Measurements from ENCODE around the gene MRPL48.
"Not testable (repeated sequence)": the region's sequence is repeated elsewhere in the genome, so short reads cannot be mapped to it uniquely, and the experiment has no call there.

Gene MRPL48

GRCh38 chr11:73760135-73760678, 27.5 kb upstream of the MRPL48 start:
- Mint-ChIP-seq H3K36me3 (ENCODE audit: low read depth) (peaks cover 10% of the 10 kb centered on the region), H3K9me3 (no peaks in the 10 kb centered on the region), H3K4me3 (peak overlapping the region; percentile 96), H3K4me1 (ENCODE audit: low read depth) (peaks cover 26% of the 10 kb centered on the region), H3K27me3 (ENCODE audit: low read depth) (peaks cover 2% of the 10 kb centered on the region), H3K27ac (peak overlapping the region; percentile 88)

DNA sequence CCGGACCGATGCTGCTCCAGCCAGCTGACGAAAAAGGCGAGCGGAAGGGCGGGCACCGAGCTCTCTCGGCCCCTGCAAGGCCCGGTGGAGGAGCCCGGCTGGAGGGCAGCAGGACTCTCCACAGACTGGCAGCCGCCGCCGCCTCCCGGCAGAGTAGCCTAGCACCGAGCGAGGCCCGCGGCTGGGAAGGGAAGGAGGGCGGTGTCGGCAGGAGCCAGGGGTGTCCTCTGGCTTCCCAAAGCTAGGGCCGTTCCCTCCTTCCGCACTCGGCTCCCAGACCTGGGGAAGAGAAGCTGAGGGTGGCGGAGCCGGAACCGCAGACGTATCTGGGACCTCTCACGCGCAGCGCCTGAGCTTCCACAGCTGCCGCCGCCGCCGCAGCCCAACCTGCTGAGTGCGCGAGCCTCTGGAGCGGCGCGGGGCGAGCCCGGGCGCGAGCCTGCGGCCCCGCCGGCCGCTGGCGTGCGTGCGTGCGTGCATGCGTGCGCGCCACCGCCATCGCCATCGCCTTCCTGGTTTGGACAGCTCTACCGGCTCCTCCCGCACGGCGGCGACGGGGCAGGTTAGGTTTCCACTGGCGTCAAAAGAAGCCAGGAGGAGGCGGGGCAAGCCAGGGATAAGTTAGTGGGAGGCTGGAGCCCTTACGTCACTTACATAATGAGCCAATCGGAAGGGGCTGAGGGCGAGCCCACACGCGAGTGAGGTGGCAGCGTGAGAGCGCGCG, 26.8 kb upstream of the MRPL48 start, which contains the start of gene RAB6A:
TSS of gene RAB6A (minus strand) at position 396 of the 724 bp plus-strand sequence. CDS start 439 bp downstream, outside the sequence.
- Mint-ChIP-seq H3K9me3 (no peaks in the 10 kb centered on the region), H3K4me3 (peak within 1 kb of the TSS; percentile 96), H3K27ac (peak within 1 kb of the TSS; percentile 88), H3K36me3 (ENCODE audit: low read depth) (peaks cover 10% of the 10 kb centered on the region), H3K27me3 (ENCODE audit: low read depth) (peaks cover 7% of the 10 kb centered on the region), H3K4me1 (ENCODE audit: low read depth) (peaks cover 26% of the 10 kb centered on the region)

DNA sequence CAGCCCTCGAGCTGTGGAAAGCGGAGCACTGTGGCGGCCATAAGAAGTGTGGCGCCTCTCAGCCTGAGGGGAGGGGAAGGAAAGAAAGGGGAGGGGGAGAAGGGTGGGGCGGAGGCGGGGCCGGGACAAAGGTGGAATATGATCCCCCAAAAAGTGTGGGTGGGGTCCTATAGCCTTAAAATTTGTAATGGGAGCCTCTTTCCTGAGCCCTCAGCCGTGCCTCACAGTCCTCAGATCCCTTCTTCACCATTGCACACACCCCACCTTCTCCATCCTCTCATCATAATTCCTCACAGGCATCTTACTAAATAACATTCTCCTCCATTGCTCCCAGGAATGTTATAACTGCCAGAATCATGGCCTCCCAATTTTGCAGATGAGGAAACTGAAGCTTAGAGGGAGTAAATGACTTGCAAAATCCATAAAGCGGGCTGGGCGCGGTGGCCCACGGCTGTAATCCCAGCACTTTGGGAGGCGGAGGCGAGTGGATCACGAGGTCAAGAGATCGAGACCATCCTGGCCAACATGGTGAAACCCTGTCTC, 26.2 kb upstream of the MRPL48 start:
- Mint-ChIP-seq H3K27ac (peak overlapping the region; percentile 88), H3K36me3 (ENCODE audit: low read depth) (peaks cover 10% of the 10 kb centered on the region), H3K4me1 (ENCODE audit: low read depth) (peaks cover 26% of the 10 kb centered on the region), H3K4me3 (peak overlapping the region; percentile 96), H3K9me3 (no peaks in the 10 kb centered on the region), H3K27me3 (ENCODE audit: low read depth) (peaks cover 13% of the 10 kb centered on the region)

DNA sequence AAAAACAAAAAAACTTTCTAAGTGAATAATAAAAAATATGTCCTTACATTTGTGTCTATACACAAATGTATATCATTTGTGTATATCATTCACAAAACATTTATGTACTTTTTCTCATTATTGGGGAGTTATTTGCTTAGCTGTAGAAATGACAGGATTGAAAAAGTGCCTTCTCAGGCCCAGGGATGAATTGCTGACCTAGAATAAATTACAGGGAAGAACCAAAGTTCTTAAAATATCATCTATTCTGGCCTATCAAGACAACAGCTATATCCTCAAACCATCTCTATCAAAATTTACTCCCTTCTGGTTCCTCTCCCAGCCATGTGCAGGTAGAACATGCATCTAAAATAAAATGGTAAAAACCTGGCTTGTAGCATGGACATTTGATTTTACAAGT, 24.9 kb upstream of the MRPL48 start:
- no peaks in the 10 kb centered on the region for H3K9me3 Mint-ChIP-seq
- H3K4me1 Mint-ChIP-seq (ENCODE audit: low read depth): peaks cover 25% of the 10 kb centered on the region
- H3K27me3 Mint-ChIP-seq (ENCODE audit: low read depth): peaks cover 25% of the 10 kb centered on the region
- H3K36me3 Mint-ChIP-seq (ENCODE audit: low read depth): peaks cover 6% of the 10 kb centered on the region
- H3K27ac Mint-ChIP-seq: no peak overlapping the region
- no peak overlapping the region for H3K4me3 Mint-ChIP-seq

DNA sequence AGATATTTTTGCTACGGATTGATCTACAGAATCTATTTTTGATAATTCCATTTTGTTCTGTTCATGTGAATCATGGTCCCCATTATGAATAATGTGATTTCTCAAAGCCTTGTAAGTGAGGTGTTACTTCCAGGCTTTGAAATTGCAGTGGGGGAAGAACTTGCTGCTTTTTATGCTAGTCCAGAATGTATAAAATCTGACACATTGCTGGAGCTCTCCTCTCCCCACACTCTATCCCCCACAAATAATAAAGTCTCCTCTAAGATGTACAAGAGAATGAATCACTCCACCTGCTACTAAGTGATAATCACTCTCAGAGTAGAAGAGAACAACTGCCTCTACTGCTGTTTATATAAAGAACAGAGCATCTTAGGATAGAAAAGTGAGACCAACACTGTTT, 20.9 kb upstream of the MRPL48 start:
- H3K4me1 Mint-ChIP-seq (ENCODE audit: low read depth): peaks cover 4% of the 10 kb centered on the region
- peaks cover 2% of the 10 kb centered on the region for H3K36me3 Mint-ChIP-seq (ENCODE audit: low read depth)
- H3K4me3 Mint-ChIP-seq: no peak overlapping the region
- peaks cover 29% of the 10 kb centered on the region for H3K27me3 Mint-ChIP-seq (ENCODE audit: low read depth)
- H3K27ac Mint-ChIP-seq: no peak overlapping the region
- no peaks in the 10 kb centered on the region for H3K9me3 Mint-ChIP-seq

GRCh38 chr11:73770811-73771210, 16.9 kb upstream of the MRPL48 start:
- H3K4me1 Mint-ChIP-seq (ENCODE audit: low read depth); H3K27ac Mint-ChIP-seq; H3K36me3 Mint-ChIP-seq (ENCODE audit: low read depth); H3K9me3 Mint-ChIP-seq; H3K4me3 Mint-ChIP-seq: not testable (repeated sequence)
- H3K27me3 Mint-ChIP-seq (ENCODE audit: low read depth): peaks cover 28% of the 10 kb centered on the region

DNA sequence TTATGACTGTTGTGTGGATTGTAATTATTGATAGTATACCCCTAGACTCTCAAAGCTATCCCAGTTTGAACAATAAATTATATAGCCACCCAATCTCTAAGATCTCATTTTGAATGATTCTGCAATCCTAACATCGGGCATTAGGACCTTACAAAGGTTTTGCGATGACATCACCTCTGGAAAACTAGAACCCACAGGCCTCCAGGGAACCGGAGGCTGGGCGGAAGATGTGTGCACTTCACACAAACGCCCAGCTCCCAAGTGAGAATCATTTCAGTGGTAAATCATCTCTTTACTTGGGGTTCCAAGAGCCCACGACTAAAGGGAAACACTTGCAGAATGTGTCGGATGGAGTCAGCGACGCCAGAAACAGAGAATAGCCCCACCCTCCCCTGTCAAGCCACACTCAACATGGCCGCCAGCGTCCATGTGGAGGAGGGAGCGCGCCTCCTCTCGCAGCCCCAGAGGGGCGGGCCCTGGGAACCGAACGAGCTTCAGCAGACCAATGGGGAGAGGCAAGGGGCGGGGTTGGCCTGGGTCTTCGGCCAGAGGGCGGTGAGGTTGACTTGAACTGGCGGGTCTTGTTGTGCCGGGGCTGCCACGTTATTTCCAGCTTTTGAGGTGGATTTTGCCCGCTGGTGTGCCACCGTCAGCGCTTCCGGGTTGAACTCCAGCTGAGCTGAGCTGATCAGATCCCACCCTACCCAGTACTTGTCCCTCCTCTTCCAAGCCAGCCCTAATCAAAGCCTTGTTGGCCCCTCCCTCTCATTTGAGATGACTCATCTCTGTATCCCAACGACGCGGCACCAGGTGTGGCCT, 8.4 kb upstream of the MRPL48 start:
- Mint-ChIP-seq H3K27ac (peak overlapping the region; percentile 99), H3K4me1 (ENCODE audit: low read depth) (peaks cover 10% of the 10 kb centered on the region), H3K27me3 (ENCODE audit: low read depth) (no peaks in the 10 kb centered on the region), H3K36me3 (ENCODE audit: low read depth) (peaks cover 2% of the 10 kb centered on the region), H3K4me3 (peak overlapping the region; percentile 87), H3K9me3 (no peaks in the 10 kb centered on the region)

- peaks cover 16% of the 10 kb centered on the region for H3K4me1 Mint-ChIP-seq (ENCODE audit: low read depth)
- no peaks in the 10 kb centered on the region for H3K9me3 Mint-ChIP-seq
- H3K4me3 Mint-ChIP-seq: no peak overlapping the region
- no peaks in the 10 kb centered on the region for H3K27me3 Mint-ChIP-seq (ENCODE audit: low read depth)
- H3K36me3 Mint-ChIP-seq (ENCODE audit: low read depth): peaks cover 2% of the 10 kb centered on the region
- H3K27ac Mint-ChIP-seq: peak overlapping the region; percentile 61
These were observed 6.4 kb upstream of the MRPL48 start for GRCh38 chr11:73781303-73781702.

- Mint-ChIP-seq H3K27me3 (ENCODE audit: low read depth) (no peaks in the 10 kb centered on the region), H3K4me1 (ENCODE audit: low read depth) (peaks cover 22% of the 10 kb centered on the region), H3K36me3 (ENCODE audit: low read depth) (peaks cover 4% of the 10 kb centered on the region), H3K9me3 (no peaks in the 10 kb centered on the region), H3K27ac (no peak overlapping the region), H3K4me3 (no peak overlapping the region)
These were observed 4.1 kb upstream of the MRPL48 start for GRCh38 chr11:73783483-73784020.

DNA sequence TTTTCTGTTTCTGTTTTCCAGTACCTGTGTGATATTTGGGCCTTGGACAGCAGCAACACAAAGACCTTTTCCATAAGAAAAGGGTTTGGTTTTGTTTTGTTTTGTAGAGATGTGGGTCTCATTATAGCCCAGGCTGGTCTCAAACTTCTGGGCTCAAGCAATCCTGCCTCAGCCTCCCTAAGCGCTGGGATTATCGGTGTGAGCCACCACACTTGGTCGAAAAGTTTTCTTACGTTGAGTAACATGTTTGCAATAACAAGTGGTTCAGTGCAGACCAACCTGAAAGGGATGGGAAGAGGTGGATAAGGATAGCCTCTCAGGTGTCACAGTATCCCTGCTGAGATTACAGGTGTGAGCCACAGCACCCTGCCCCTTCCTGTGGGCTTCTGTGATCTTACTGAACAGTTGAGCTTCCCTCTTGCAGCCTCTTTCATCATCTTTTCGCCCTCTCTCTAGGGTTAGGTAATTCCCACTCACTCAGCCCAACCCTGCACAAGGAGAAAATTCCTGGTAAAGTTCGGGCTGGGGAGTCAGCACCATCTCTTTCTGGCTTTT, 3.5 kb upstream of the MRPL48 start:
- peaks cover 2% of the 10 kb centered on the region for H3K36me3 Mint-ChIP-seq (ENCODE audit: low read depth)
- H3K9me3 Mint-ChIP-seq: no peaks in the 10 kb centered on the region
- H3K27me3 Mint-ChIP-seq (ENCODE audit: low read depth): no peaks in the 10 kb centered on the region
- peaks cover 19% of the 10 kb centered on the region for H3K4me1 Mint-ChIP-seq (ENCODE audit: low read depth)
- H3K4me3 Mint-ChIP-seq: no peak overlapping the region
- no peak overlapping the region for H3K27ac Mint-ChIP-seq

GRCh38 chr11:73784734-73785133, 2.9 kb upstream of the MRPL48 start:
- H3K27me3 Mint-ChIP-seq (ENCODE audit: low read depth): no peaks in the 10 kb centered on the region
- no peak overlapping the region for H3K27ac Mint-ChIP-seq
- H3K9me3 Mint-ChIP-seq: no peaks in the 10 kb centered on the region
- H3K36me3 Mint-ChIP-seq (ENCODE audit: low read depth): peaks cover 2% of the 10 kb centered on the region
- H3K4me3 Mint-ChIP-seq: no peak overlapping the region
- peaks cover 23% of the 10 kb centered on the region for H3K4me1 Mint-ChIP-seq (ENCODE audit: low read depth)

DNA sequence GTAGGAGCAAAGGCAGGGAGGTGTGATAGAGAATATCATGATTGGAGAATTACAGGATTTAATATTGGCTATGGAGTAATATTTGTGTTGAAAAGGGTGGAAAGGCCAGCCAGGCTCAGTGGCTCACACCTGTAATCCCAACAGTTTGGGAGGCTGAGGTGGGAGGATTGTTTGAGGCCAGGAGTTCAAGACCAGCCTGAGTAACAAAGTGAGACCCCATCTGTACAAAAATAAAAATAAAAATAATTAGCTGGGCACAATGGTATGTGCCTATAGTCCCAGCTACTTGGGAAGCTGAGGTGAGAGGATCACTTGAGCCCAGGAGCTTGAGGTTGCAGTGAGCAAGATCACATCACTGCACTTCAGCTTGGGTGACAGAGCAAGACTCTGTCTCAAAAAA, 2.2 kb upstream of the MRPL48 start:
- not testable (repeated sequence) for H3K4me3 Mint-ChIP-seq; H3K27me3 Mint-ChIP-seq (ENCODE audit: low read depth); H3K36me3 Mint-ChIP-seq (ENCODE audit: low read depth); H3K27ac Mint-ChIP-seq; H3K9me3 Mint-ChIP-seq
- peaks cover 23% of the 10 kb centered on the region for H3K4me1 Mint-ChIP-seq (ENCODE audit: low read depth)

DNA sequence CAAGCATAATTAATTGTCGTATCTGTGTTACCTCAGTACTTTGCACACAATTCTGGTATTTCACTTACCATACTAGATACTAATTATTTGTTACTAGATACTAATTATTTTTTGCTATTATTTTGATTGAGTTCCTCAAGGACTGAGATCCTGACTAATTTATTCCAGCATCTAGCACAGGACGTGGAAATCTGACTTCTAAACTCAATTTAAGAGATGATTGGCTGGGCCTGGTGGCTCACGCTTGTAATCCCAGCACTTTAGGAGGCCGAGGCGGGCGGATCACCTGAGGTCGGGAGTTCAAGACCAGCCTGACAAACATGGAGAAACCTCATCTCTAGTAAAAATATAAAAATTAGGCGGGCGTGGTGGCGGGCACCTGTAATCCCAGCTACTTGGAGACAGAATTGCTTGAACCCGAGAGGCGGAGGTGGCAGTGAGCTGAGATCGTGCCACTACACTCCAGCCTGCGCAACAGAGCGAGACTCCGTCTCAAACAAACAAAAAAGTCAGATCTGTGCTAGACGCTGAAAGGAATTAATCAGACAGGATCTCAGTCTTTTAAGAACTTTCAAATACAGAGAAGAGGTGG, 527 bp upstream of the MRPL48 start:
- Mint-ChIP-seq H3K9me3 (no peaks in the 10 kb centered on the region), H3K27me3 (ENCODE audit: low read depth) (no peaks in the 10 kb centered on the region), H3K27ac (peak overlapping the region; percentile 99), H3K4me3 (peak overlapping the region; percentile 99), H3K36me3 (ENCODE audit: low read depth) (peaks cover 2% of the 10 kb centered on the region), H3K4me1 (ENCODE audit: low read depth) (peaks cover 20% of the 10 kb centered on the region)

- Mint-ChIP-seq H3K9me3 (no peaks in the 10 kb centered on the region), H3K4me1 (ENCODE audit: low read depth) (peaks cover 23% of the 10 kb centered on the region), H3K27ac (peak overlapping the region; percentile 67), H3K4me3 (peak overlapping the region; percentile 73), H3K27me3 (ENCODE audit: low read depth) (no peaks in the 10 kb centered on the region), H3K36me3 (ENCODE audit: low read depth) (peaks cover 5% of the 10 kb centered on the region)
These were observed 1.6 kb downstream of the MRPL48 start for GRCh38 chr11:73789279-73789670.
